Prostate gland (tissue), 2 donors: ENCODE data around the gene GRID1. TPM values are rescaled to one million over a fixed set of nuclear protein-coding genes. Genes with fewer than 3 reads are reported as not detected.

Source experiments
- DNase-seq: peaks from one replicate; pipeline ENCODE4 v3.0.0-alpha.2; 2019; ENCODE audit warnings: low spot score
- H3K27ac ChIP-seq, 2 donors: fragments of 200-600 bp; sonication (generic); 2 replicates each; pipeline ENCODE4 v1.5.1; 2017 to 2019
- H3K27me3 ChIP-seq: fragments of 200-600 bp; sonication (generic); replicated peaks from 2 replicates; pipeline ENCODE4 v1.5.1; 2019; ENCODE audit not compliant: insufficient read depth
- H3K36me3 ChIP-seq, 2 donors: fragments of 200-600 bp; sonication (generic); 1 replicate in 1 of 2; 2 replicates in 1 of 2; pipeline versions ENCODE4 v1.5.1 to v1.8.1; 2017 to 2019
- H3K4me1 ChIP-seq: fragments of 200-600 bp; sonication (generic); replicated peaks from 2 replicates; pipeline ENCODE4 v1.5.1; 2019
- H3K4me3 ChIP-seq, 2 donors: fragments of 200-600 bp; sonication (generic); 2 replicates each; pipeline ENCODE4 v1.5.1; 2017 to 2019
- H3K9me3 ChIP-seq: fragments of 200-600 bp; sonication (generic); 2 replicates; pipeline ENCODE4 v1.5.1; 2017
- CTCF ChIP-seq, 4 experiments: fragments of 200-600 bp in 2 of 4; fragments of 450-650 bp in 2 of 4; sonication (generic) in 2 of 4; IDR thresholded peaks; 1 replicate in 3 of 4; 2 replicates in 1 of 4; pipeline ENCODE4 v1.5.1; 2016 to 2019; ENCODE audit warnings: antibody characterized with exemption in 4 of 4, mild to moderate bottlenecking in 2 of 4, moderate library complexity in 2 of 4
- POLR2A ChIP-seq: fragments of 450-650 bp; IDR thresholded peaks from one replicate; pipeline ENCODE4 v1.6.1; 2016; ENCODE audit warnings: antibody characterized with exemption, mild to moderate bottlenecking
- POLR2AphosphoS5 ChIP-seq: sonication (generic); formaldehyde crosslinking; IDR thresholded peaks from one replicate; pipeline ENCODE4 v1.6.1; 2017; ENCODE audit warnings: antibody characterized with exemption
- WGBS: methylation state at CpG from one replicate; pipeline ENCODE4 v1.1.5; 2018; 5-methylcytosine and 5-hydroxymethylcytosine counted together
- intact Hi-C: fragments of 100-400 bp; cut with DNase I; formaldehyde crosslinking; loops from one replicate; pipeline ENCODE4 v1.14.2; 2022
- total RNA-seq, 2 donors: library from RNA; depleted of rRNA; stranded (reverse); fragments of >200 nt; gene quantifications; one replicate each; pipeline ENCODE4 v1.1.0, GENCODE V29; 2016

GRID1 gene
- total RNA-seq, 2 donors from 2014 or later, result 1.0 to 10.0 TPM

GRCh38 chr10:86159797-86160196 is 206.8 kb downstream of the GRID1 start:
- Histone ChIP-seq H3K4me1 (no peaks in the 10 kb centered on the region), H3K27ac (no peak overlapping the region), H3K27me3 (no peaks in the 10 kb centered on the region), H3K9me3 (no peaks in the 10 kb centered on the region), H3K36me3 (no peaks in the 10 kb centered on the region), H3K4me3 (no peak overlapping the region)
- 76% methylated on average over 3 of the region's 3 CpGs for WGBS
- TF ChIP-seq POLR2AphosphoS5 (no peak), POLR2A (no peak), CTCF (IDR thresholded peaks at IDR 0.05) (no peak)
- DNase-seq, result no peak
- intact Hi-C loops, result no loop called here

GRCh38 chr10:86155054-86155921 is 211.3 kb downstream of the GRID1 start:
- intact Hi-C loops, result no loop called here
- no peak overlapping the region for H3K27ac ChIP-seq
- H3K36me3 ChIP-seq, result no peaks in the 10 kb centered on the region
- no peak for DNase-seq
- WGBS, result 41% methylated on average over 7 of the region's 7 CpGs
- no peaks in the 10 kb centered on the region for H3K9me3 ChIP-seq
- H3K4me1 ChIP-seq, result no peaks in the 10 kb centered on the region
- H3K4me3 ChIP-seq, result no peak overlapping the region
- TF ChIP-seq POLR2A (no peak), POLR2AphosphoS5 (no peak), CTCF (IDR thresholded peaks at IDR 0.05) (no peak)
- H3K27me3 ChIP-seq, result no peaks in the 10 kb centered on the region

- 93% methylated on average over 9 of the region's 9 CpGs for WGBS
Measured at GRCh38 chr10:86153751-86154150, 212.8 kb downstream of the GRID1 start.

GRCh38 chr10:86152911-86153310 is 213.7 kb downstream of the GRID1 start:
- DNase-seq, result no peak
- H3K4me3 ChIP-seq, result no peak overlapping the region
- H3K4me1 ChIP-seq, result no peaks in the 10 kb centered on the region
- WGBS, result 81% methylated on average over 5 of the region's 5 CpGs
- H3K27me3 ChIP-seq, result no peaks in the 10 kb centered on the region
- intact Hi-C loops, result no loop called here
- H3K27ac ChIP-seq, result no peak overlapping the region
- H3K9me3 ChIP-seq, result no peaks in the 10 kb centered on the region
- H3K36me3 ChIP-seq, result no peaks in the 10 kb centered on the region
- TF ChIP-seq POLR2A, result no peak
- TF ChIP-seq POLR2AphosphoS5, result no peak
- no peak for TF ChIP-seq CTCF (IDR thresholded peaks at IDR 0.05)

More at GRCh38 chr10:86153751-86154150, 212.8 kb downstream of the GRID1 start:
- intact Hi-C loops, result no loop called here
- Histone ChIP-seq H3K36me3 (no peaks in the 10 kb centered on the region), H3K27me3 (no peaks in the 10 kb centered on the region), H3K4me1 (no peaks in the 10 kb centered on the region), H3K9me3 (no peaks in the 10 kb centered on the region), H3K4me3 (no peak overlapping the region), H3K27ac (no peak overlapping the region)
- no peak for DNase-seq
- TF ChIP-seq POLR2A, result no peak
- no peak for TF ChIP-seq CTCF (IDR thresholded peaks at IDR 0.05)
- no peak for TF ChIP-seq POLR2AphosphoS5

GRCh38 chr10:86152354-86152753 is 214.2 kb downstream of the GRID1 start:
- no peak for TF ChIP-seq POLR2A
- no peak for TF ChIP-seq CTCF (IDR thresholded peaks at IDR 0.05)
- H3K27me3 ChIP-seq, result no peaks in the 10 kb centered on the region
- H3K36me3 ChIP-seq, result no peaks in the 10 kb centered on the region
- no peak overlapping the region for H3K27ac ChIP-seq
- no peaks in the 10 kb centered on the region for H3K4me1 ChIP-seq
- intact Hi-C loops, result no loop called here
- H3K4me3 ChIP-seq, result no peak overlapping the region
- 90% methylated on average over 5 of the region's 5 CpGs for WGBS
- no peaks in the 10 kb centered on the region for H3K9me3 ChIP-seq
- no peak for DNase-seq
